D721Med (cell line): ENCODE results near the gene HDDC3.

Experiments
- DNase-seq: peaks from one replicate; pipeline ENCODE4 v3.0.0; 2011; ENCODE audit warnings: low spot score; ENCODE audit not compliant: insufficient read length
- FAIRE-seq: peaks from 2 replicates; lab custom pipeline; 2011; peaks lifted over from hg19 to GRCh38; lab: Jason Lieb, UNC
- CTCF ChIP-seq: IDR thresholded peaks from 2 replicates; pipeline ENCODE4 v1.5.1; 2012; ENCODE audit warnings: mild to moderate bottlenecking, control low read depth; ENCODE audit not compliant: insufficient read depth; ENCODE audit errors: missing control alignments

The HDDC3 gene

DNA sequence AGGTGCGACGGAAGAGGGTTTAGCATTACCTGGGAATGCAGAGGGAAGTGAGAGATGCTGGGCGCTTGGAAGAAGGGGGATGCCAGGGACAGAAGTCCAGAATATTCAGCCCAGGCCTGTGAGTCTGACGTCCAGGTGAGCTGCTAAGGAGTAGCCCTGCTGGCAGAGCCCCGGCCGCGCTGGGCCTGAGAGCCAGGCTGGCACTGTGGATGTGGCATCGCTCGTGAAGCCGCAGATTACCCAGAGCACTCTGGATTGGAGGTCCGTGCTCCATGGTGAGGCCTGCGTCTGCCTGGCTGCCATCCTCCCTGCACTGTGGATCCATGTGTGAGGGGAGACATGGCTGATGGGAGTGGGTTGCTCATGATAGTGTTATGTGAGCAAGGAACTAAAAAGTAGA lies 14.8 kb downstream of the HDDC3 start:
- no peak for FAIRE-seq
- no peak for TF ChIP-seq CTCF
- no peak for DNase-seq

GRCh38 chr15:90916461-90916860 lies 15.9 kb downstream of the HDDC3 start:
- no peak for TF ChIP-seq CTCF
- no peak for FAIRE-seq
- DNase-seq: no peak

DNA sequence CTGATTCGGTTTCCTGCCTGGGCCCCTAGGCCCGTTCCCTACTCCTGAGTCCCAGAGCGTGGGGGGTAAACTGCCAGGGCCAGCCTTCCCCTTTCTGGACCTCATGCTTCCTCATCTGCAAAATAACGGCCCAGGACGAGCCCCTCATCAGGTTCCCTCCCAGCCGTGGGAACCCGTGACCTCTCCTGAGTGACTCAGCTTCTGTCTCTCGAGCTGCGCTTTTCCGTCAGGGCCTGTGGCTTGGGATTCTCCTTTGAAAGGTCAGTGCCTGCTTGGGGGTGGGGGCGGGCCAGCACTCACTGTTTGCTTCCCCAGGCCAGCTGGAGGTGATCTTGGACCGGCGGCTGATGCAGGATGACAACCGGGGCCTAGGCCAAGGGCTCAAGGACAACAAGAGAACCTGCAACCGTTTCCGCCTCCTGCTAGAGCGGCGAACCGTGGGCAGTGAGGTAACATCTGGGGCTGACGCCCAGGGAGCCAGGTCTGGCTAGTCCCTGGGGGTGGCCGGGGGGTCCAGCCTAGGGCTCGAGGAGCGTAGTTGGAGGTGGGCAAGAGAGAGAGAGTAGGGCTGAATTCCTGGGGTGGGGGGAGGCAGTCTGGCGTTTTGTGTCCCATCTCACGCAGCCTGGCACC lies 16.4 kb downstream of the HDDC3 start:
- FAIRE-seq (no peak), DNase-seq (no peak)
- TF ChIP-seq CTCF: no peak

- no peak for TF ChIP-seq CTCF
- DNase-seq (no peak), FAIRE-seq (no peak)
Observed at GRCh38 chr15:90915216-90915807, 17.0 kb downstream of the HDDC3 start.

DNA sequence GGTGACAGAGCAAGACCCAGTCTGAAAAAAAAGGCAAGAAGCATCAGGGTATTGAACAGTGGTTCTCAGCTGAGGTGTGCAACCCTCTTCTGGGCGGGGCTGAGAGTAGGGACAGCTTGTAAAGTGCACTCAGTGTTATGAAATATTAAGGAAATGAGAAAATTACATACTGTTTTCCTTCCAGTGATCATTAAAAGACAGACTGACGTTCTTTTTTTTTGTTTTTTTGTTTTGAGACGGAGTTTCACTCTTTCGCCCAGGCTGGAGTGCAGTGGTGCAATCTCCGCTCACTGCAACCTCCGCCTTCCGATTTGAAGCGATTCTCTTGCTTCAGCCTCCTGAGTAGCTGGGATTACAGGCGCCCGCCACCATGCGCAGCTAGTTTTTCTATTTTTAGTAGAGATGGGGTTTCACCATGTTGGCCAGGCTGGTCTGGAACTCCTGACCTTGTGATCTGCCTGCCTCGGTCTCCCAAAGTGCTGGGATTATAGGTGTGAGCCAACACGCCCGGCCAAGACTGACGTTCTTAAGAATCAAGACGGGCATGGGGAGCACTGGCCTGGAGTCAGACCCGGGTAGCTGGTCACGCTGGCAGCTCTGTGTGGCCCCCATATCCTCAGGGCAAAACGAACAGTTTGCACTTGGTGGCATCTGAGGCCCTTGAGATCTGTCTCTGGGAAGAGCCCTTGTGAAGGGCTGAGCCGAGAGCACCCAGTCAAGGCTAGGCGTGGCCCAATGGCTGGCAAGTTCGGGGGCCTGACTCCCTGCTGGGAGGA lies 17.9 kb downstream of the HDDC3 start:
- FAIRE-seq (no peak), DNase-seq (no peak)
- TF ChIP-seq CTCF: no peak

DNA sequence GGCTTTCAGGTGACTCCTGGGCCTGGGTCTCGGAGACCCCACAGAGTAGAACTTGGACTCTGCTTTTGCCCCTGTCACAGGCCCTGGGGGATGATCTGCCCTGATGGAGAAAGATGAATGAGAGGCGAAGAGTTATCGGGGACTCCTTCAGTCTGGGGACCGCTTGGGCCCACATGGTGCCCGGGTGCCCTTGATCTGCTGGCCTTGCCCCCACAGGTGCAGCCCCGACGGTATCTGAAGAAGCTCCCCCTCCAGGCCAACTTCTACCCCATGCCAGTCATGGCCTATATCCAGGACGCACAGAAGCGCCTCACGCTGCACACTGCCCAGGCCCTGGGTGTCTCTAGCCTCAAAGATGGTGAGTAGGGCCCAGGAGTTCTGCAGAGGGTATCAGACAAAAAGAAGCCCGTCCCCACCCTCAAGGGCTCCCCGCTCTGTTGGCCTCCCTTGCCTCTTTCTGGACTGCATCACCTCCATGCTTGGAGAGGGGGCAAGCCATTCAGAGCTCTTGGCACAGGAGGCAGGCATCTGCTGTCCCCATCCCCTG lies 18.9 kb downstream of the HDDC3 start:
- TF ChIP-seq CTCF: no peak
- FAIRE-seq: no peak
- no peak for DNase-seq

DNA sequence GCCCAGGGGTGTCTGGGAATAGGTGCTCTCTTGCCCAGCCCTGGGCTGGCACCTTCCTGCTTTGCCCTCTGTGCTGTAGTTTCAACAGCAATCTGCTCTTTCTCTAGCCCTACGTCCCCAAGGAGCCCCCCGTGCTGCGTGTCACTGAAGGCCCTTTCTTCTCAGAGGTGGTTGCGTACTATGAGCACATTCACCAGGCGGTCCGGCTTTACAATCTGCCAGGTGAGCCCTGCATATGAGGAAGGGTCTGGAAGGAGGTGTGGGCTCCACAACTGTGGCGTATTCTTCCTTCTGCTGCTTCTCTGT lies 19.6 kb downstream of the HDDC3 start:
- DNase-seq: no peak
- FAIRE-seq: no peak
- no peak for TF ChIP-seq CTCF
